Measurements from ENCODE around the gene NEFH.

The NEFH gene

GRCh38 chr22:29473001-29473400 is 7.0 kb upstream of the NEFH start:
- TF ChIP-seq CREB1 (IDR thresholded peaks at IDR 0.05; ENCODE audit: low read depth) (no peak), FOXM1 (IDR thresholded peaks at IDR 0.05; ENCODE audit: borderline replicate concordance, low read depth) (no peak), MAX (IDR thresholded peaks at IDR 0.05) (no peak), TAF1 (IDR thresholded peaks at IDR 0.05; ENCODE audit: low read depth) (no peak), ZBTB7A (IDR thresholded peaks at IDR 0.05; ENCODE audit: low read depth) (no peak), YY1 (IDR thresholded peaks at IDR 0.05; ENCODE audit: low read depth) (no peak), USF1 (IDR thresholded peaks at IDR 0.05) (no peak), REST (IDR thresholded peaks at IDR 0.05; ENCODE audit: low read depth) (no peak), TEAD4 (IDR thresholded peaks at IDR 0.05) (no peak), RAD21 (IDR thresholded peaks at IDR 0.05; ENCODE audit: low read depth) (no peak), EGR1 (IDR thresholded peaks at IDR 0.05) (no peak), NFIC (IDR thresholded peaks at IDR 0.05) (no peak), TCF12 (IDR thresholded peaks at IDR 0.05; ENCODE audit: low read depth) (no peak), CEBPB (IDR thresholded peaks at IDR 0.05) (no peak), EP300 (IDR thresholded peaks at IDR 0.05; ENCODE audit: borderline replicate concordance) (no peak)

GRCh38 chr22:29475550-29475949 is 4.5 kb upstream of the NEFH start:
- TF ChIP-seq TAF1 (IDR thresholded peaks at IDR 0.05; ENCODE audit: low read depth) (no peak), YY1 (IDR thresholded peaks at IDR 0.05; ENCODE audit: low read depth) (no peak), TCF12 (IDR thresholded peaks at IDR 0.05; ENCODE audit: low read depth) (no peak), USF1 (IDR thresholded peaks at IDR 0.05) (no peak)

GRCh38 chr22:29476116-29476515 is 3.9 kb upstream of the NEFH start:
- TF ChIP-seq REST (IDR thresholded peaks at IDR 0.05; ENCODE audit: low read depth), result peak; percentile 90
- no peak for TF ChIP-seq USF1 (IDR thresholded peaks at IDR 0.05)

- no peak for TF ChIP-seq REST (IDR thresholded peaks at IDR 0.05; ENCODE audit: low read depth)
- no peak for TF ChIP-seq TCF12 (IDR thresholded peaks at IDR 0.05; ENCODE audit: low read depth)
- no peak for TF ChIP-seq CREB1 (IDR thresholded peaks at IDR 0.05; ENCODE audit: low read depth)
- no peak for TF ChIP-seq NFIC (IDR thresholded peaks at IDR 0.05)
- TF ChIP-seq ZBTB7A (IDR thresholded peaks at IDR 0.05; ENCODE audit: low read depth), result no peak
- TF ChIP-seq CEBPB (IDR thresholded peaks at IDR 0.05), result no peak
- TF ChIP-seq USF1 (IDR thresholded peaks at IDR 0.05), result no peak
- TF ChIP-seq TEAD4 (IDR thresholded peaks at IDR 0.05), result no peak
- no peak for TF ChIP-seq EP300 (IDR thresholded peaks at IDR 0.05; ENCODE audit: borderline replicate concordance)
- no peak for TF ChIP-seq MAX (IDR thresholded peaks at IDR 0.05)
- TF ChIP-seq RAD21 (IDR thresholded peaks at IDR 0.05; ENCODE audit: low read depth), result no peak
- no peak for TF ChIP-seq TAF1 (IDR thresholded peaks at IDR 0.05; ENCODE audit: low read depth)
- TF ChIP-seq YY1 (IDR thresholded peaks at IDR 0.05; ENCODE audit: low read depth), result no peak
- no peak for TF ChIP-seq EGR1 (IDR thresholded peaks at IDR 0.05)
- TF ChIP-seq FOXM1 (IDR thresholded peaks at IDR 0.05; ENCODE audit: borderline replicate concordance, low read depth), result no peak
Measured at GRCh38 chr22:29477723-29478318, 2.2 kb upstream of the NEFH start.
